Natural killer cell treated with Interleukin-12 subunit alpha and Interleukin-12 subunit beta and Interleukin-15 and Interleukin-18, amount 100 ng/mL, for 72 hours (primary cell): ENCODE measurements around the gene PLEKHG4B. TPM values are rescaled to one million over a fixed set of nuclear protein-coding genes. Genes with fewer than 3 reads are reported as not detected.

Experiments used
- ATAC-seq, 2 donors: fragments of 150-1000 bp; cut with Tn5 transposase in 1 of 2; sonication (Bioruptor Pico), chemical (Tn5 transposase) in 1 of 2; 2 replicates each; pipeline ENCODE4 v1.10.0; 2021
- DNase-seq: peaks from one replicate; pipeline ENCODE4 v3.0.0; 2022; ENCODE audit warnings: low spot score
- H3K27ac Mint-ChIP-seq, 2 donors: 1 replicate in 1 of 2; 2 replicates in 1 of 2; pipeline ENCODE4 v1.8.0; 2022; ENCODE audit warnings: mixed read lengths in 2 of 2, mild to moderate bottlenecking in 1 of 2, moderate library complexity in 1 of 2
- H3K27me3 Mint-ChIP-seq, 2 donors: 1 replicate in 1 of 2; 2 replicates in 1 of 2; pipeline ENCODE4 v1.8.0; 2022; ENCODE audit warnings: mixed read lengths in 2 of 2
- H3K36me3 Mint-ChIP-seq: one replicate; pipeline ENCODE4 v1.8.0; 2022; ENCODE audit warnings: mixed read lengths
- H3K4me1 Mint-ChIP-seq, 2 donors: 1 replicate in 1 of 2; 2 replicates in 1 of 2; pipeline ENCODE4 v1.8.0; 2022; ENCODE audit warnings: low read depth in 2 of 2, mixed read lengths in 2 of 2, mild to moderate bottlenecking in 1 of 2
- H3K4me3 Mint-ChIP-seq: one replicate; pipeline ENCODE4 v1.8.0; 2022; ENCODE audit warnings: mixed read lengths
- H3K9me3 Mint-ChIP-seq: 2 replicates; pipeline ENCODE4 v1.8.0; 2022; ENCODE audit warnings: mixed read lengths
- total RNA-seq, 2 donors: library from RNA; stranded (reverse); gene quantifications; one replicate each; pipeline ENCODE4 v1.2.3, GENCODE V29; 2022

Gene PLEKHG4B
- total RNA-seq, 2 donors from 2014 or later: not detected

DNA sequence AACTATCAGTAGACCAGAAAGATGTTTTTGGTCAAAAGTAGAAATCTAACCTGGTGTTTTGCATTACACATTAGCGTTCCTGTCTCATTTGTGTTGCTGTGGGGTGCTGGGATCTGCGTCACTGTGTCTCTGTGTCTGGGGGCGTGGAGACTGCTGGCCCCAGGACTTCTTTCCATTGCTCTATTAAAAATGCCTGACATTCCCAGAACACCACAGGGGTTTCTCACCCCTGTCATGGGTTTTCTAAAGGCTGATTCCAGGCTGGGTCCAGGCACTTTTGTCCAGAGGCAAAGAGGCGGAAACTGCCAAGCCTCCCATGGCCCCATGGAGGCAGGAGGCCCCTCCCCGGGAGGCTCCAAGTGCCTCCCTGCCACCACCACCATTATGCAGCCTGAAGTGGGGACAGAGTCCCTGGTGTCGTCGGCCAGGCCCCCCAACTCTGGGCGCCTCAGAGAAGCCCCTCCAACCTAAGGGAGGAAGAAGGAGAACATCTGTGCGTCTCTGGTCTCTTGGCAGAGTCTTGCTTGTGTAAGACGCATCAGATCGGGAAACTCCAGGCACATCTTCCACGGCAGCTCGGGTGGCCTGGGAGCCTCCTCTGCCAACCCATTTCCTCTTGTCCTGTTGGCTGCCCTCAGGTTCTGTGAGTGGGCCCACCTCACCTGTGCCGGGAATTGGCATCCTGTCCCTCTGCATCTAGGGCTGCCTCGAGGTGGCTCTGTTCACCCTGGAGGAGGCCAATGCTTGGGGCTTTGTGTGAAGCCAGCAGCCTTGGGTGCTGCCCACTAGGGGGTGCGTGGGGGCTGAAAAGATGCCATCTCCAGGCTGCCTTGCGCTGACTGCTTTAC lies 13.8 kb upstream of the PLEKHG4B start:
- Mint-ChIP-seq H3K36me3 (no peaks in the 10 kb centered on the region), H3K9me3 (no peaks in the 10 kb centered on the region), H3K4me3 (no peak overlapping the region), H3K4me1 (no peaks in the 10 kb centered on the region), H3K27me3 (peaks cover 5 to 8% of the 10 kb centered on the region in 2 donors), H3K27ac (no peak overlapping the region)
- ATAC-seq (peak in 1 of 2 donors; percentile 34), DNase-seq (no peak)

DNA sequence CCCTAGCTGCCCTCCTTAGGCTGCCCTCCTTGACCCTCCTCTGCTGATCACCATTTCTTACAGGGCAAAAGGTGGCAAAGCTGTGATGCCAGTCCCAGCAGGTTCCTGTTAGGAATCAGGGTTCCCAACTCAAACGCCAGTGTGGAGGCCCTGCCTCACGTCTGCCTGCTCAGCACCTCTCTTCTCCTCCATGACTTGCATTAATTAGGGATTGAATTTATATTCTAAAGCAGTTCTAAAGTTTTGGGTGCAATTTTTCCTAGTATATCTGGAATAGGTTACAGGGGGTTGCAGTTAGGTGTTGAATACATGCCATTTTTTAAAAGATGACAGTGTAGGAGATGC lies 13.2 kb upstream of the PLEKHG4B start:
- Mint-ChIP-seq H3K9me3 (no peaks in the 10 kb centered on the region), H3K4me3 (no peak overlapping the region), H3K27me3 (peaks cover 5 to 8% of the 10 kb centered on the region in 2 donors), H3K27ac (no peak overlapping the region), H3K36me3 (no peaks in the 10 kb centered on the region), H3K4me1 (no peaks in the 10 kb centered on the region)
- ATAC-seq: no peak
- no peak for DNase-seq

DNA sequence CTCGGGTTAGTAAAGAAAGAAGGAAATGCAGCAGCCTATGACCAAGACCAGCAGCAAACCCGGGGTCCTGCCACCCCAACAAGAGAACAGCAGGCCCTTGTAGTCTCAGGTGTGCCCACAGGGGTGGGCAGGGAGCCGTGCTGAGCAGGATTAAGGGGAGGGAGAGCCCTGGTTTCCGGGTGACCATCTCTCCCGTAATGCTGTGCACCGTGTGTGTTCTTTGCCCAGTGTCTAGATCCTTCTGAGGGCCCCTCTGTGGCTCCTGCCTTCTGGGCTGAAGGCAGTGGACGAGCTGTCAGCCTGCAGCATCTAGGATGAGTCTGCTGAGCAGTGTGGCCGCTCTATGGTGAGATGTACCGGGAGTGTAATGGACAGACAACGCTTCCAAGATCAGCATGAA lies 12.7 kb upstream of the PLEKHG4B start:
- H3K4me3 Mint-ChIP-seq: no peak overlapping the region
- no peak for ATAC-seq
- H3K27me3 Mint-ChIP-seq: peaks cover 5 to 8% of the 10 kb centered on the region in 2 donors
- H3K36me3 Mint-ChIP-seq: no peaks in the 10 kb centered on the region
- H3K9me3 Mint-ChIP-seq: no peaks in the 10 kb centered on the region
- no peak for DNase-seq
- no peak overlapping the region for H3K27ac Mint-ChIP-seq
- no peaks in the 10 kb centered on the region for H3K4me1 Mint-ChIP-seq

DNA sequence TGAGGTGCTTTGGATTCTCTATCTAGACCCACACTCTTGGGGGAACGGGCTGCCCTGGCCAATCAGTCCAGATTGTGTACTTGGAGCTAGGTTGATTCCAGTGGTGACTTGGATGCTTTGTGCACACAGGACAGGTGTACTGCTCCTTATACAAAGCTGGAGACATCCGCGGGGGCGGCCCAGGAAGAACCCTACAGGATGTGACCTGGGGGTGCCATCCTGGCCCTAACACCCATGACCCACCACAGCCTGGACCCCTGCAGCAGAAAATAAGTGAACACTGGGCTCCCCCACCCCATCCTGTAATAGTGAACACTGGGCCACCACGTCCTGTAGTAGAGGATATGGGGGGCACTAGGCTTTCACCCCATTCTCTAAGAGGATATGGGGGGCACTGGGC lies 12.1 kb upstream of the PLEKHG4B start:
- H3K4me1 Mint-ChIP-seq: no peaks in the 10 kb centered on the region
- H3K27me3 Mint-ChIP-seq: peaks cover 4 to 5% of the 10 kb centered on the region in 2 donors
- H3K9me3 Mint-ChIP-seq: no peaks in the 10 kb centered on the region

DNA sequence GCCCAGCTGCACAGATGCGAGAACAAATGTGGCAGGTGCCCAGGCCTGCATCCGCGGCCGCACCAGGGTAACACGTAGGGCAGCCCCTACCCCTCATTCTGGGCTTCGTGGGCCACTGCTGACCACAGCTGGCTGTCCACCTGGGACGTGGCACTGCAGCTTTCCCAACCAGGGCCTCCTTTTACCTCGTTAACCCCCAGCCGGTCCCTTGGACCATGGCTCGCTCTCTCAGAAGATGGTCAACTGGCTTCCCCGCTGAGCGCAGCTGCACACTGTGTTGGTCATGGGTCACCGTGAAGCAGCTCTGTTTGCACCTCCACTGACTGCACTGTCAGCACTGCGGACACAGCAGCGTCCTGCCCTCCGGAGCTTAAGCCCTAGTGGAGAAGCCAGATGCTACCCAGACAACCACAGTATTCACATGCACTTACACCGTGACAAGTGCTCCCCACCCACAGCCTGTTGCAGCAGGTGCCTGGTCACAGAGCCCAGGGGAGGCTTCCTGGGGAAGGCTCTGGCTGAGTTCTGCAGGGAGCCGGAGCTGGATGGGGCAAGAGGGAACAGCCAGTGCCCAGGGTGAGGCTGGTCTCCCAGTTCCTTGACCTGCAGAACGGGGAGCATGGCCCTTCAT lies 10.5 kb upstream of the PLEKHG4B start:
- Mint-ChIP-seq H3K27me3 (peaks cover 0 to 7% of the 10 kb centered on the region in 2 donors), H3K9me3 (no peaks in the 10 kb centered on the region), H3K4me1 (no peaks in the 10 kb centered on the region), H3K4me3 (no peak overlapping the region), H3K27ac (no peak overlapping the region), H3K36me3 (no peaks in the 10 kb centered on the region)
- DNase-seq (no peak), ATAC-seq (peak in 1 of 2 donors; percentile 44)

More for the DNA sequence above, 12.1 kb upstream of the PLEKHG4B start:
- no peak for ATAC-seq
- H3K4me3 Mint-ChIP-seq: no peak overlapping the region
- H3K27ac Mint-ChIP-seq: no peak overlapping the region
- H3K36me3 Mint-ChIP-seq: no peaks in the 10 kb centered on the region
- DNase-seq: no peak

DNA sequence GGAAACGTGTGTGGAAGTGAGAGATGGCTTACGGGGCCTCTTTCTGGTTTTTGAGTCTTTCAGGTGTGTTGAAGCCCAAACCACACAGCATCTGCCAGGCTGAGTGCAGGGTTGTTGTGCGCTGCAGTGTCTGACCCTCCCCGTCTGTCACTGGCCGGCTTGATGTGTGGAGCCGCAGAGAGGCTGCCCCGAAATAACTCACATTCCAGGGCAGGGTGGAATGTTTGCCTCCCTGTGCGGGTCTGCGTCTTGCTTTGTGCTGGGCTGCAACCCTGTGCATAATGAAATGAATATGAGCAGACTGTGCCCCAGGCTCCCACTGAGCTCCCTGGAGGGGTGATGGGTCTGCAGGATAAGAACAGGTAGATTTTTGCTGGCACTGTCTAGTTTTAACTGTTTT lies 9.9 kb upstream of the PLEKHG4B start:
- Mint-ChIP-seq H3K27ac (no peak overlapping the region), H3K36me3 (no peaks in the 10 kb centered on the region), H3K4me3 (no peak overlapping the region), H3K9me3 (no peaks in the 10 kb centered on the region), H3K27me3 (peaks cover 4 to 7% of the 10 kb centered on the region in 2 donors), H3K4me1 (no peaks in the 10 kb centered on the region)
- no peak for DNase-seq
- ATAC-seq: no peak

DNA sequence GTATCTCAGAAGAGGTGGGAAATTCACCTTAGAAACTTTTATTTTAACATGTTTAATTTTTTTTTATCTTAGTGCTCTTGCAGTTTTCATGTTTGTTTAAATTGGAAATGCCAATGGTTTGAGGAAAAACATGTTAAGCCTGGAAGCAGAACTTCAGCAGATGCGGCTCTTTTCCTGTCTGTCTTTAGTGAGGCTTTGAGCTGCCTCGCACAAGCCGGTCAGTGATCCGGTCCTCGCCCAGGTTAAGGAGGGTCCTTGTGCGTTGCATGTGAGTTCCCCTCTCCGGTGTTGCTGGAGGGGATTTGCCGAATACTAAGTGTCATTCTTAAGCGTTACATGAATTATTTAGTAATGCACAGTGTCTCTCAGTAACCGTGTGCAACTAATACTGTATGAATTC lies 9.4 kb upstream of the PLEKHG4B start:
- no peak overlapping the region for H3K27ac Mint-ChIP-seq
- no peak for ATAC-seq

DNA sequence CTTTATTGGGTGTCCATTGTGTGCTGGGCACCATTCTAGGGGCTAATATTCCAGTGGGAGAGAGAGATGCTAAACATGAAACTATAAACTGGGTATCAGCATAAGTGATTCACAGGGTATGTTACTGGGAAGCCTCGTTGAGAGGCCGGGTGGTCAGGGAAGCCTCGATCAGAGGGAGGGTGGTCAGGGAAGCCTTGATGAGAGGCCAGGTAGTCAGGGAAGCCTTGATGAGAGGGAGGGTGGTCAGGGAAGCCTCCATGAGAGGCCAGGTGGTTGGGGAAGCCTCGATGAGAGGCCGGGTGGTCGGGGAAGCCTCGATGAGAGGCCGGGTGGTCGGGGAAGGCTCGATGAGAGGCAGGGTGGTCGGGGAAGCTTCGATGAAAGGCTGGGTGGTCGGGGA lies 8.9 kb upstream of the PLEKHG4B start:
- Mint-ChIP-seq H3K36me3 (no peaks in the 10 kb centered on the region), H3K4me1 (no peaks in the 10 kb centered on the region), H3K27me3 (peaks cover 7 to 11% of the 10 kb centered on the region in 2 donors), H3K9me3 (no peaks in the 10 kb centered on the region), H3K27ac (no peak overlapping the region), H3K4me3 (no peak overlapping the region)
- DNase-seq (no peak), ATAC-seq (no peak)

More for the DNA sequence above, 9.4 kb upstream of the PLEKHG4B start:
- no peak for DNase-seq
- no peak overlapping the region for H3K4me3 Mint-ChIP-seq
- H3K9me3 Mint-ChIP-seq: no peaks in the 10 kb centered on the region
- peaks cover 7 to 8% of the 10 kb centered on the region in 2 donors for H3K27me3 Mint-ChIP-seq
- H3K36me3 Mint-ChIP-seq: no peaks in the 10 kb centered on the region
- no peaks in the 10 kb centered on the region for H3K4me1 Mint-ChIP-seq

DNA sequence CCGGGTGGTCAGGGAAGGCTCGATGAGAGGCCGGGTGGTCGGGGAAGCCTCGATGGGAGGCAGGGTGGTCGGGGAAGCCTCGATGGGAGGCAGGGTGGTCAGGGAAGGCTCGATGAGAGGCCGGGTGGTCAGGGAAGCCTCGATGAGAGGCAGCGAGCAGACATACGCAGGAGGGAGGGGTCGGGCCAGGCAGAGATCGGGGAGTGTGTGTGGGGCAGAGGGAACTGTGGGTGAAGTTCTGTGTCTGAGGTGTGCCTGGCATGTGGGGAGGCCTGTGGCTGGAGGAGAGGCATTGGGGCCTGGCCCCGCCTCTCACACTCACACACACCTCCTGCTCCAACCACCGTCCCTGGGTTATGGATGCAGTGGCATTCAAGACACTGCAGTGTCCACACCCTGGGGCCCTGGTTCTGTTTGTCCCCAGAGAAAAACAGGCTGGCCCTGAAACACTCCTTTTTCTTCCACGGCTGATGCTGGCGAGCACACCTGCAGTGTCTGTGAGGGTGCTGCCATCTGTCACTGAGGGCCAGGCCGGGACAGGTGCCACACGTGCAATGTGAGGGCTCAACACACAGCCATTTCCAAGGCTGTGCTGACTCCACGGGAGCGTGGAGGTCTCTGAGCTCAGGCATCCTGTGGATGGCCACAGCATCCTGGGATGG lies 6.5 kb upstream of the PLEKHG4B start:
- H3K27ac Mint-ChIP-seq: no peak overlapping the region
- no peaks in the 10 kb centered on the region for H3K4me1 Mint-ChIP-seq
- no peaks in the 10 kb centered on the region for H3K9me3 Mint-ChIP-seq
- no peaks in the 10 kb centered on the region for H3K36me3 Mint-ChIP-seq
- ATAC-seq (no peak), DNase-seq (no peak)
- H3K4me3 Mint-ChIP-seq: no peak overlapping the region
- H3K27me3 Mint-ChIP-seq: peaks cover 13 to 32% of the 10 kb centered on the region in 2 donors

DNA sequence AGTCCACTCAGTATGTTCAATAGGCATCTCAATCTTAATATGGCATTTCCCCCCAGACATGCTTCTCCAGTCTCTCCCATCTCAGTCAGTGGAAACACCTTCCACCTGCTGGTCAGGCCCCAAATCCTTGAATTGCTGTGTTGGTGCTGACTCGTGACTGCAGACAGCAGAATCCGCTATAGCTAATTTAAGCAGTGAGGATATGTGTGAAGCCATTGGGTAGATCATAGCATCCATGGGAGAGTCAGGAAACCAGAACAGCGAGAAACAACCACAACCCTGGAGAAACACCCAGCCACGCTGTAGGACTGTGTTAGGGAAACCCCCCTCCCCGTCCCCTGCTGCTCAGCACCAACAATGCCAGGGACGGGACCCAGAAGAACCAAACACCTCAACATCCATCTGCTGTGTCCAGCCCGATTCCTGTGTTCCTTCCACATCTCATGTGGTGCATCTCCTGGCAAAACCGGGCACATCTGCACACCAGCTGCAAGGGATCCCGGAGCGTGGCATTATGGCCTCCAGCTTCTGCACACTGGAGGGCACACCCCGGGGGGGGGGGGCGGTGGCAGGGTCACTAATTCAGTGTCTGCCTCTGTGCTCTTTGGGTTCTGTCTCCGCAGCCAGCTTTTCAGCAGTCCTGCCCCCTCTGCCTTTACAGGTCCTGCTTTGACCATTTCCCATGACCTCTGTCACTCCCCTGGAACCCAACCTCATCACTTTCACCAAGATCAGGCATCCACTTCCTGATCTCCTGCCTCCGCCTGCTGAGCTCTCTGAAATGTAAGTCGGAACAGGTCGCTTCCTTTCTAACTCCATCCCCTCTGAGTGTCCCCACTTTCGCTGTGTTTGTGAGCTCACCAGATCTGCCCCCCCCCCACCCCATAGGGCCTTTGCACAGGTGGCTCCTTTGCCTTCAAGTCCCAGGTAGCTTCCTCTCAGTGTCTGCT lies 2.4 kb upstream of the PLEKHG4B start:
- ATAC-seq (no peak), DNase-seq (no peak)
- H3K4me1 Mint-ChIP-seq: peaks cover 0 to 3% of the 10 kb centered on the region in 2 donors
- H3K36me3 Mint-ChIP-seq: no peaks in the 10 kb centered on the region
- H3K27me3 Mint-ChIP-seq: peaks cover 23 to 50% of the 10 kb centered on the region in 2 donors
- no peak overlapping the region for H3K27ac Mint-ChIP-seq
- H3K9me3 Mint-ChIP-seq: no peaks in the 10 kb centered on the region
- no peak overlapping the region for H3K4me3 Mint-ChIP-seq

DNA sequence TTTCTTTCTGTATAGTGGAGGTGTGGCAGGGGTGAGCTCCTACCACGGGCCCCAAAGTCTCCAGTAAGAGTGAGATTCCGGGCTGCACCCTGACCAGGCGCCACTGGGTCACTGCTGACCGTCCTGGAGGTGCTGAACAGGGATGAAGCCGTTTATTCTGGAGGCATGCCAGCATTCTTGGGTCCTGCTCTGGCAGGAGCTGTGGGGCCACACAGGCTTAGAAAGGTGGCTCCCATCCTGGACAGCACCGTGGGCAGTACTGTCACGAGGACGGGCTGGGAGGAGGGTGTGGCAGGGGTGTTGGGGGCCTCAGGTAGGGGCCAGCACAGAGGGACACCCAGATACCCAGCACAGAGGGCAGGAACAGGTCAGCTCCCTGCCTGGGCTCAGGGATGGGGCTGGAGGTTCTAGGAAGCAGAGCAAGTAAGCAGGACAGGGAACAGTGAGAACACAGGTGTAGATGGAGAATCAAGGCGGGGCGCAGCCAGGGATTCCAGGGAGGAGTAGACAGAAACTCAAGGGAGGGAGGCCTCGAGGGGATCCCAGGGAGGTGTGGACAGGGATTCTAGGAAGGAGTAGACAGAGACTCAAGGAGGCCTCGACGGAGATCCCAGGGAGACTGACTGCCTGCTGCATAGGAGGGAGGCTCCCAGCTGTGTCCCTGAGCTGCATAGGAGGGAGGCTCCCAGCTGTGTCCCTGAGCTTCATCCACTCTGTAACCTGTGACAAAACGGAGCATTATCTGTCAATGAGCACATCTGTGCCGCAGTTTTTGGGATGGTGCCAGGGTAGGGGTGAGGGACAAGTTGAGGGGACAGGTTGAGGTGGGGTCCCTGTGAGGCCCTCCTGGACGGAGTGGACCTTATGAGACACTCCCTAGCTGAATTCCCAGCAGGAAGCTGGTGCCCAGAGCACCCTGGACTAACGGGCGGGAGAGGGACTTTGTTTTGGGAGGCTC lies 1.1 kb upstream of the PLEKHG4B start:
- H3K27ac Mint-ChIP-seq: no peak overlapping the region
- peaks cover 24 to 51% of the 10 kb centered on the region in 2 donors for H3K27me3 Mint-ChIP-seq
- no peak overlapping the region for H3K4me3 Mint-ChIP-seq
- H3K9me3 Mint-ChIP-seq: no peaks in the 10 kb centered on the region
- ATAC-seq: peak in 1 of 2 donors; percentile 21
- H3K36me3 Mint-ChIP-seq: no peaks in the 10 kb centered on the region
- peaks cover 0 to 3% of the 10 kb centered on the region in 2 donors for H3K4me1 Mint-ChIP-seq
- no peak for DNase-seq

- Mint-ChIP-seq H3K27me3 (peaks cover 32 to 54% of the 10 kb centered on the region in 2 donors), H3K27ac (no peak overlapping the region), H3K4me1 (peaks cover 0 to 3% of the 10 kb centered on the region in 2 donors), H3K36me3 (no peaks in the 10 kb centered on the region), H3K9me3 (no peaks in the 10 kb centered on the region), H3K4me3 (no peak overlapping the region)
- ATAC-seq: no peak
- DNase-seq: no peak
Observed at GRCh38 chr5:92401-93220, 643 bp downstream of the PLEKHG4B start.
